ENCODE measurements around the gene OR52N1.
A peak's percentile ranks its signal among the peaks of the same experiment; 100 is the strongest.

Gene OR52N1

DNA sequence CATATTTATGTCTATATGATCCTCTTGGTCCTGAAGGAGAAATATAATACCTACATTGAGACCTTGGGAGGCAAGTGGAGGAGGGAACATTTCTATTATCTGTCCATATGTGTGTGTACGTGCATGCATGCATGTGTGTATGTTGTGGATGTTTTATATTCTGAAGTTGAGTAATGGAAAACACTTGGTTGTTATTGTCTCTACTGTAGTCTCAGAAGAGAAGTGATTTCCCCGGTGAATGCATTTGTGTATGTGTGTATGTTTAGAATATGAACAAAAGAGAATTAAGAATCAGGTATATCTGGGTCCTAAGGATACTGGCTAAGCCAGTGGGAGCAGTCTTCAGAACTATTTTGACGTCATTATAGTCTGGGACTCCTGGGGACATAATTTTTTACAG is at the start of gene OR52N1:
OR52N1 (minus strand) TSS at position 101 of the 400 bp plus-strand sequence. CDS start 2,449 bp downstream, outside the sequence.
- DNase-seq, result no peak

GRCh38 chr11:5837695-5838094 is 46.6 kb upstream of the OR52N1 start:
- no peak for DNase-seq

DNA sequence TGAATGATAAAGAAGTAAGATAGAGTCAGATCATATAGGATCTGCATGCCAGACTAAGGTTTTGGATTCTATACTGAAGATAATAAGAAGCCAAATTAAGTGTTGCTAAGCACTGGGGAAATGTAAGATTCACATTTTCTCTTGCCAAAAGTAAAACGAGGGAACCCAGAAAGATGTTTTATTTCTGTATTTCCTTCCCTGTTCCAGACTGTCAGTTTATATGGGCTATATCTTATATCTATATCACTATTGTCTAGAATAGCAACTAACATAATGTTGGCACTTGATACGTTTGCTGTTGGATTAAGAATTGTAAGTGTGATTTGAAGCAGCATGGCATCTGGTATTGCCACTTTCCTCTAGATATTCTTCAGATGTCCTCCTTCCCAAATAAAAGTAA is 42.4 kb upstream of the OR52N1 start:
- no peak for DNase-seq

DNA sequence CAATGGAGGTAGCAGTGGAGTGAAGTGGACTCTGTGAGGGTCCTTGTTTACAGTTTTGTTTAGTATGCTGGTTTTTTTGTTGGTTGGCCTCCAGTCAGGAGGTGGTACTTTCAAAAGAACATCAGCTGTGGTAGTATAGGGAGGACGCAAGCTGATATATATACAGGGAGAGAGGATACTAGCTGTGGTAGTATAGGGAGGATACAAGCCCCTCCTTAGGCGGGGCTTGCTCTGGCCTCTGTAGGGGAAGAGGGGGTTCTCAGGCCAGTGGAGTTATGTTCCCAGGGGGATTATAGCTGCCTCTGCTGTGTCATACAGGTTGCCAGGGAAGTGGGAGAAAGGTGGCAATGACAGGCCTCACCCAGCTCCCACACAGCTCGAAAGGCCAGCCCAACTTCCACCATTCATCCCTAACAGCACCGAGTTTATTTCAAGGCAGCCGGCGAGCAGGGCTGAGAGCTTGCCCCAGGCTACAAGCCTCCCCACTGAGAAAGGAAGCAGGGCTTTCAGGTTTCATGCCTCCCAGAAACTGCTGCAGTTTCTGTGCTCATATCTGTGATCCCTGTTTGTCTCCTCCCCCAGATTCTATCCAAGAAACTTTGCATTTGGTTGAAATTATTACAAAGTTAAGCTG is 40.2 kb upstream of the OR52N1 start:
- DNase-seq, result no peak

DNA sequence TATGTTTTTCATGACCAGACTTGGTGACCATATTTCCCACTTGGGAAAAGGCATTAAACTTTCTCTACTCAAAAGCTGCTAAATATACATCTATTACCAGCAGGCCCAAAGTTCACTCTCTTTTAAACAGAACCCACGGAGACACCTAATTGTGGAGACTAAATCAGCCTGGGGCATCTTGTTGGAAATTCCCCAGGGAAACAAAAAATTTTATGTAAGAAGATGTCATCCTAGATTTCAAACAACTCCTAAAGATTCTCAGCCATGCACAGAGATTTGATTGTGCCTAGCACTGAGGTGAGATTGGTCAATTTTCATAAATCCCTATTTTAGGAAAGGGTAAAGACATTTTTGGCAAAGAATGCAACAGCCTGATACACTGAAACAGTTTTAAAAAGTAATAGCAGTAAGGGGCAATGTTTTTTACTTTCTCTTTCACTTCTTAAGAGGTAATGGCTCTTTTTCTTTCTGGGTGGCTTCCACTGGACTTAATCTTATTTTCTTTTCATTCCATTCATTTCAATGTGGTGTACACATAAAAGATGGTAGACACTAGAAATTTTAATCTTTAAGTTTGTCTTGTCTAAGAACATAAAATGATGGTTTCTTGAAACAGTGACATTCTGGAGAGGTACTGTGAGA is 27.3 kb upstream of the OR52N1 start:
- no peak for DNase-seq

GRCh38 chr11:5815534-5815933 is 24.5 kb upstream of the OR52N1 start:
- no peak for DNase-seq

- no peak for DNase-seq
These were observed 19.1 kb upstream of the OR52N1 start for GRCh38 chr11:5809905-5810795.

- no peak for DNase-seq
These were observed 18.1 kb upstream of the OR52N1 start for GRCh38 chr11:5809122-5809519.

- peak; percentile 1 for DNase-seq
These were observed 17.5 kb upstream of the OR52N1 start, which contains the start of gene OR52N2 for GRCh38 chr11:5808500-5809121. OR52N2 (plus strand) TSS chr11:5808924; CDS start chr11:5820336, 11,412 bp downstream.

- no peak for DNase-seq
These were observed 16.5 kb upstream of the OR52N1 start for GRCh38 chr11:5807580-5807979.

DNA sequence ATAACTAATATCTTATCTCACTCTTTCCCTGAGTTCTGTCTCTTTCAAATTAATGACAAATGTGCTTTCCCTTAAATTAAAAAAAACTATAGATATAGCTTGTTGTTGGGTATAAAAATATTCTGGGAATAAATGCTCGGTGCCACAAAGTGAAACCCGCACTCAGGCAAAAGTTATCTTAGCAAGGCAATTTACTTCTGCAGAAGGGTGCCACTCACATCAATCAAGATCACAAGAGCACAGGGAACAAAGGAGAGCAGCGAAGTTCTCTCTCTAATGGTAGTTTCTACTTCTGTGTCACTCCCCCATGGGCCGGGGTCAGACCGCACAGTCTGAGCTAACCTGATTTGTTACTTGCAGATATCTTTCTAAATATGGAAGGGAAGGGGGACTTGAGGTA is 12.9 kb upstream of the OR52N1 start:
- DNase-seq, result no peak

DNA sequence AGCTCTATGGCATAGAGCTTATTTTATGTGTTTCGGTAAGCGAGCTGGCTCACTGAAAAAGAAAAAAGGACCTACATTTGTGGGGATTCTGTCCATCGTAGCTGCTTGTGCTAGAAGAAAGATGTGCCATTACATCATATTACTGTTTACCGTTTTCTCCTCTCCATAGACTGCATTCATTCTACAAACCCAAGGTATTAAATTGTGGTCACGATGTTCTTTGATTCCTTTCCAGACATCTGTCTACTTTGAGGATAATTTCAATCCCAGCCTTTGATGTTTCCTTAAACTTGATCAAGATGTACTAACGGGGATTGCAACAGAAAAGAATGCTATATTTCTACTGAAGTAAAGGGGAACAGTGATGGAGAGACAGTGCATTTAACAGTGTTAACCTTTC is 5.5 kb upstream of the OR52N1 start:
- DNase-seq, result no peak

GRCh38 chr11:5783255-5783654 is 7.8 kb downstream of the OR52N1 start, which contains the start of gene OR52N5:
OR52N5 (minus strand) TSS chr11:5783355; CDS start chr11:5778634, 4,721 bp downstream.
- DNase-seq, result no peak

- DNase-seq, result no peak
These were observed 24.0 kb downstream of the OR52N1 start for GRCh38 chr11:5767056-5767455.

GRCh38 chr11:5753943-5754342 is 37.1 kb downstream of the OR52N1 start, which contains the start of gene OR52N4:
OR52N4 (plus strand) TSS chr11:5754243; CDS start chr11:5754741, 498 bp downstream.
- DNase-seq, result no peak

DNA sequence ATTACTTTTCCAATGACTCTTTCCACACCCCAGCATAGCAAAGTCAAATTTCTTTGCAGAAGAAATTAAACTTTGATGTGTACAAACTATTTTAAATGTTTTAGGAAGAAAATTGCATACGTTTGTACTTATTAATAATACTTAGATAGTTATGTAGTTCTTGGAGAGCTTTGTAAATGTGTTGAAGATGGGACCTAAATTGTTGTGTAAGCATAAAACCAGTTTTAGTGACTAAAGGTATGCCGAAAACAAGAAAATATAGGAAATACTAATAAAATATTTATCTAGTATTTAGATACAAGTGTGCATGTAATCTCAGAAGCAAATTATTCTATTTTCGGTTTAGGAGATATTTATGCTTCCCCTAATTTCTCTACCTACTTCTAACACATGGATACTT is 41.2 kb downstream of the OR52N1 start:
- DNase-seq, result no peak

DNA sequence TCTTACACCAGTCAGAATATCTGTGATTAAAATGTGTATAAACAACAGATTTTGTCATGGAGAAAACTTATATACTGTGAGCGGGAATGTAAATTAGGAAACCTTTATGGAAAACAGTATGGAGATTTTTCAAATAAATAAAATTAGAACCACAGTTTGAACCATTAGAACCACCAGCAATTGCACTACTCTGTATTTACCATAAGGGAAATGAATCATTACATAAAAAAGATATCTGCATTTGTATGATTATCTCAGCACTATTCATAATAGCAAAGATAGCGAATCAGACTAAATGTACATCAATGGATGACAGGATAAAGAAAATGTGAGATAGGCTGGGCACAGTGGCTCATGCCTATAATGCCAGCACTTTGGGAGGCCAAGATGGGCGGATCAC is 44.5 kb downstream of the OR52N1 start:
- no peak for DNase-seq

DNA sequence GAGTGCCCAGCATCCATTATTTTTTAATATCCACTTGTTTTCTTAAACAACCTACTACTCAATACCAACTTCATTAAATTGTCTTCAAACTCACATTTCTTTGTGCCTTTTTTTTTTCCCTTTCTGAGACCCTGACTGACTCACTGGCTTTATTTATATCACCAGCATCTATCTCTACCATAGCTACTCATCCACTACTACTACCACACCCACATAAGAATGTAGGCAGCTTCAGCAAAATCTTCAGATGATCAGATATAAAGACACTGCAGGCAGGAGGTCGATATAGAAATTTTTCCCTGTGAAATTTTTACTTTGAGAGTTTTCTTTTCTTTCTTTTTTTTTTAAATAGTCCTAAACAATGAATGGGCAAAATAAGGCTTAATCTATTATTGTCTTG is 52.6 kb downstream of the OR52N1 start:
- no peak for DNase-seq

DNA sequence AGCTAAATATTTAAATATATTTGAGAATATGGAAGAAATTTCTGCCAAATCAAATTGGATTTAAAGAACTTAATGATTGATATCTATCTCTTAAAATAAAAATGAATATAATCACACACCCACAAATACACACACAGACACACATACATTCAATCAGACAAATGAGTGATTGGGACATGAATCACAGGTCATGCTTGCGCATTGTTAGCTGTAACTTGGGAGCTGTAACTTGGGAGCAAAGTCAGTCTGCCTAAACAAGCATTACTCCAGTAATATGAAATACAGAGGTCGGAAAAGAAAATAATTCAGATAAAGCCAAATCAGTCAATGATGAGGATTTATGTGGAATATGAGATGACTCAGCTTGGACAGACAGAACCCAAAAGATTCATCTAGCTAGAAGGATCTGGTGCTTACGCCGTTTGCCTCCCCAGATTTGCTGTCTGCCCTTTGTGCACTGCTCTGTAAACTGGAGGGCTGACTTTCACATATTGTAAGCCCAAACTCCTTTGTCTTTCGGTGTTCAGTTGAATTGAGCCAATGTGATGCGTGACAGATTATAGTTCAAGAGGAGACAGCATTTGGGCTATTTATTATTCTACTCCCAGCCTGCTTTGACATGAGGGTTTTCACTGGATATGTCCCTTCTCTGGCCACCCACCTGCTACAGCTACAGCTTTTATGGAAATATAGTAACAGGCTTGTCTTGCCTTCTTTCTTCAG is 53.2 kb downstream of the OR52N1 start:
- no peak for DNase-seq

DNA sequence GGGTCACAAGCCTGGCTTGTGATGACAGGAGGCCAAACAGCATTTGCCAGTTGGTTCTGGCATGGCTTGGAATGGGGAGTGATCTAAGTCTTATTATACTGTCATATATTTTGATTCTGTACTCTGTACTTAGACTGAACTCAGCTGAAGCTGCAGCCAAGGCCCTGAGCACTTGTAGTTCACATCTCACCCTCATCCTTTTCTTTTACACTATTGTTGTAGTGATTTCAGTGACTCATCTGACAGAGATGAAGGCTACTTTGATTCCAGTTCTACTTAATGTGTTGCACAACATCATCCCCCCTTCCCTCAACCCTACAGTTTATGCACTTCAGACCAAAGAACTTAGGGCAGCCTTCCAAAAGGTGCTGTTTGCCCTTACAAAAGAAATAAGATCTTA is 54.0 kb downstream of the OR52N1 start:
- no peak for DNase-seq

All from NCI-H524 treated with DMSO at 0.1 percent for 48 hours (cell line).